Stomach (tissue), 9 donors: ENCODE measurements around the gene KITLG. TPM values are rescaled to one million over a fixed set of nuclear protein-coding genes. Genes with fewer than 3 reads are reported as not detected.
A peak's percentile ranks its signal among the peaks of the same experiment; 100 is the strongest.

ENCODE experiments used
- DNase-seq, 2 donors: peaks; one replicate each; pipeline versions ENCODE4 v3.0.0 to v3.0.0-alpha.2; 2013 to 2019
- H3K27ac ChIP-seq, 5 donors: fragments of 200-600 bp in 4 of 5; sonication (generic) in 4 of 5; one replicate each; pipeline ENCODE4 v1.5.1; 2013 to 2019; ENCODE audit warnings: mild to moderate bottlenecking in 1 of 5, moderate library complexity in 1 of 5
- H3K27me3 ChIP-seq, 3 donors: fragments of 200-600 bp; sonication (generic); one replicate each; pipeline ENCODE4 v1.5.1; 2017 to 2019; ENCODE audit warnings: mixed run types in 1 of 3
- H3K36me3 ChIP-seq, 4 donors: fragments of 200-600 bp; sonication (generic); 1 replicate in 3 of 4; 2 replicates in 1 of 4; pipeline ENCODE4 v1.5.1; 2016 to 2019
- H3K4me1 ChIP-seq, 4 donors: fragments of 200-600 bp; sonication (generic); one replicate each; pipeline ENCODE4 v1.5.1; 2016 to 2019
- H3K4me3 ChIP-seq, 4 donors: fragments of 200-600 bp; sonication (generic) in 3 of 4; one replicate each; pipeline ENCODE4 v1.5.1; 2016 to 2019; ENCODE audit warnings: mild to moderate bottlenecking in 1 of 4
- H3K9me3 ChIP-seq, 4 donors: fragments of 200-600 bp; sonication (generic); one replicate each; pipeline ENCODE4 v1.5.1; 2016 to 2019
- CTCF ChIP-seq, 7 experiments: fragments of 450-650 bp in 4 of 7; fragments of 200-600 bp in 3 of 7; sonication (generic) in 3 of 7; IDR thresholded peaks; one replicate each; pipeline ENCODE4 v1.5.1; 2016 to 2019; ENCODE audit warnings: antibody characterized with exemption in 7 of 7, control low read depth in 2 of 7, mild to moderate bottlenecking in 1 of 7
- EP300 ChIP-seq: sonication (generic); formaldehyde crosslinking; IDR thresholded peaks from one replicate; pipeline ENCODE4 v1.6.1; 2017; ENCODE audit warnings: antibody characterized with exemption
- POLR2A ChIP-seq, 4 donors: fragments of 450-650 bp; IDR thresholded peaks; one replicate each; pipeline ENCODE4 v1.6.1; 2016; ENCODE audit warnings: antibody characterized with exemption in 4 of 4, control low read depth in 2 of 4, mild to moderate bottlenecking in 1 of 4, moderate library complexity in 1 of 4
- POLR2AphosphoS5 ChIP-seq, 3 donors: sonication (generic); formaldehyde crosslinking; IDR thresholded peaks; one replicate each; pipeline ENCODE4 v1.6.1; 2016; ENCODE audit warnings: antibody characterized with exemption in 3 of 3
- WGBS, 5 donors: extraction: QIAGEN DNeasy Blood & Tissue Kit in 3 of 5; methylation state at CpG; one replicate each; pipeline versions ENCODE4 v1.1.5 to v1.1.7; 2013 to 2018; 5-methylcytosine and 5-hydroxymethylcytosine counted together
- intact Hi-C: fragments of 100-400 bp; cut with DNase I; formaldehyde crosslinking; loops from one replicate; pipeline ENCODE4 v1.15.1; 2023; ENCODE audit warnings: low total_unique reads
- polyA plus RNA-seq, 3 donors: library from polyadenylated mRNA; stranded (reverse); fragments of 200-250 nt; gene quantifications; one replicate each; pipeline ENCODE4 v1.2.3, GENCODE V29; 2013
- total RNA-seq, 5 donors: library from RNA; depleted of rRNA; stranded (reverse); fragments of >200 nt; gene quantifications; one replicate each; pipeline versions ENCODE4 v1.1.0 to v1.2.3, GENCODE V29; 2014 to 2016
- donor health status: healthy with polysubstance abuse.
- donor health status: Bipolar disorder and iron deficiency.
- donor health status: healthy.

KITLG gene
- total and polyA plus RNA-seq, 8 donors = 4.6 to 62.4 (median 21.4) TPM

- TF ChIP-seq POLR2AphosphoS5 (IDR thresholded peaks at IDR 0.05) = no peak
- TF ChIP-seq POLR2A (IDR thresholded peaks at IDR 0.05) = no peak
- TF ChIP-seq CTCF (IDR thresholded peaks at IDR 0.05) = no peak
- no peak for TF ChIP-seq EP300
- 72 to 93% (median 89%) methylated on average over 2 of the region's 2 CpGs for WGBS, 5 donors
Measured at GRCh38 chr12:88538697-88539096, 41.6 kb downstream of the KITLG start.

DNA sequence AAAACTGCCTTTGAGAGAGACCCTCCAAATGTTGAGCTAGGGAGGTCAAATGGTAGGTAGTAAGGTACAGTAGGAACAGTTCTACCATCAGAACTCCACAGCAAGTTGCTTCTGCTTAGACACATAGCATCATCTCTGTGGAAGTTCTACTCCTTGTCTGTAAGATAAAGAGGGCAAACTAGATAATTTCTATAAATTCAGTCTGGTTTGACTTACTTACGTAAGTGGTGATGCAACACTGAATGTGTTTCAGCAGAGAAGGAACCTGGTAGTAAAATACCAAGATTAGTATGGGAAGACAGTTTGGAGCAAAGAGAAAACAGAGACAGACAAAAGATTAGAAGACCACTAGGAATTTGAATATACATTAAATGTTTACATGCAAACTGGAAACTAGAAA lies 42.0 kb downstream of the KITLG start:
- 88 to 100% (median 93%) methylated on average over 1 of the region's 1 CpG for WGBS, 5 donors
- Histone ChIP-seq H3K4me3 (no peak overlapping the region), H3K9me3 (no peaks in the 10 kb centered on the region), H3K4me1 (peaks cover 0 to 12% (median 0%) of the 10 kb centered on the region in 4 donors), H3K36me3 (peaks cover 7 to 42% (median 22%) of the 10 kb centered on the region in 4 donors), H3K27ac (no peak overlapping the region), H3K27me3 (no peaks in the 10 kb centered on the region)
- DNase-seq = no peak
- intact Hi-C loops = no loop called here
- no peak for TF ChIP-seq CTCF (IDR thresholded peaks at IDR 0.05)
- TF ChIP-seq POLR2AphosphoS5 (IDR thresholded peaks at IDR 0.05) = no peak

More at GRCh38 chr12:88538697-88539096, 41.6 kb downstream of the KITLG start:
- H3K27ac ChIP-seq = no peak overlapping the region
- H3K9me3 ChIP-seq = no peaks in the 10 kb centered on the region
- H3K4me3 ChIP-seq = no peak overlapping the region
- no peaks in the 10 kb centered on the region for H3K27me3 ChIP-seq
- DNase-seq = no peak
- intact Hi-C loops = no loop called here
- H3K36me3 ChIP-seq = peaks cover 7 to 47% (median 26%) of the 10 kb centered on the region in 4 donors
- H3K4me1 ChIP-seq = peaks cover 0 to 12% (median 0%) of the 10 kb centered on the region in 4 donors

DNA sequence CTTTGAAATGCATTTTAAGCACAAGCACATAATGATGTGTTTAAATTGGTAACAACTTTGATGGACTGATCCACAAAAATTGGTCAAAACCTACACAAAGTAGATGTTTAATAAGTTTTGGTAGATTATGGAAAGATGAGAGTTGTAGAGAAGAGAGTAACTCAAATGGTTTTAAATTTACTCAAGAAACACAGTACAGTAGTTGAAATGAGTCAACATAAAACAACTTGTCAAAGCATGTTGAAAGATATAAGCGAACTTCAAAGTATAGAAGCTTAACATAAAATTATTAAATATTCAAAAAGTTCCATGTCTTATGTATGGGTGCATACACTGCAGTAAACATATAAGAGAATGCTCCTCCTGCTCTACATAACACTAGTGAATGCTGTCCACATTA lies 49.4 kb downstream of the KITLG start:
- Histone ChIP-seq H3K9me3 (no peaks in the 10 kb centered on the region), H3K27ac (no peak overlapping the region), H3K36me3 (peaks cover 0 to 43% (median 33%) of the 10 kb centered on the region in 4 donors), H3K4me1 (peaks cover 5 to 40% (median 20%) of the 10 kb centered on the region in 4 donors), H3K4me3 (no peak overlapping the region), H3K27me3 (no peaks in the 10 kb centered on the region)
- WGBS, 5 donors = 74 to 92% (median 86%) methylated on average over 1 of the region's 1 CpG
- intact Hi-C loops = no loop called here
- no peak for DNase-seq
- TF ChIP-seq CTCF (IDR thresholded peaks at IDR 0.05) = no peak
- TF ChIP-seq EP300 = no peak
- no peak for TF ChIP-seq POLR2A (IDR thresholded peaks at IDR 0.05)
- no peak for TF ChIP-seq POLR2AphosphoS5 (IDR thresholded peaks at IDR 0.05)

- H3K9me3 ChIP-seq = no peaks in the 10 kb centered on the region
- H3K36me3 ChIP-seq = peaks cover 0 to 46% (median 37%) of the 10 kb centered on the region in 4 donors
- TF ChIP-seq EP300 (no peak), CTCF (IDR thresholded peaks at IDR 0.05) (no peak), POLR2AphosphoS5 (IDR thresholded peaks at IDR 0.05) (no peak), POLR2A (IDR thresholded peaks at IDR 0.05) (no peak)
- no peaks in the 10 kb centered on the region for H3K27me3 ChIP-seq
- no peak overlapping the region for H3K4me3 ChIP-seq
- 36 to 50% (median 44%) methylated on average over 9 of the region's 9 CpGs for WGBS, 5 donors
- intact Hi-C loops = no loop called here
- H3K27ac ChIP-seq = peak overlapping the region in 3 of 5 donors; percentile 6 to 49 (median 28)
- peaks cover 5 to 40% (median 20%) of the 10 kb centered on the region in 4 donors for H3K4me1 ChIP-seq
- DNase-seq = no peak
Measured at GRCh38 chr12:88529531-88530488, 50.5 kb downstream of the KITLG start.
